ENCODE measurements around the gene PRSS12.

Gene PRSS12

GRCh38 chr4:118354913-118355312, 2.1 kb upstream of the PRSS12 start:
- FAIRE-seq: no peak

- no peak for FAIRE-seq
These were observed 779 bp upstream of the PRSS12 start for GRCh38 chr4:118353534-118354030.

- FAIRE-seq: peak; percentile 55
These were observed 664 bp downstream of the PRSS12 start for GRCh38 chr4:118351851-118352827.

GRCh38 chr4:118350961-118351360, 1.8 kb downstream of the PRSS12 start:
- peak; percentile 38 for FAIRE-seq

- no peak for FAIRE-seq
These were observed 3.9 kb downstream of the PRSS12 start for GRCh38 chr4:118348886-118349285.

GRCh38 chr4:118346495-118346894, 6.3 kb downstream of the PRSS12 start:
- no peak for FAIRE-seq

- FAIRE-seq: no peak
These were observed 7.0 kb downstream of the PRSS12 start for GRCh38 chr4:118345813-118346212.

- FAIRE-seq: no peak
These were observed 8.0 kb downstream of the PRSS12 start for GRCh38 chr4:118344801-118345200.

- no peak for FAIRE-seq
These were observed 9.3 kb downstream of the PRSS12 start for GRCh38 chr4:118343501-118343900.

- no peak for FAIRE-seq
These were observed 12.7 kb downstream of the PRSS12 start for GRCh38 chr4:118340109-118340508.

- no peak for FAIRE-seq
These were observed 13.6 kb downstream of the PRSS12 start for GRCh38 chr4:118338981-118339765.

GRCh38 chr4:118338518-118338917, 14.3 kb downstream of the PRSS12 start:
- FAIRE-seq: no peak

- no peak for FAIRE-seq
These were observed 14.8 kb downstream of the PRSS12 start for GRCh38 chr4:118337954-118338353.

GRCh38 chr4:118335774-118336173, 17.0 kb downstream of the PRSS12 start:
- FAIRE-seq: no peak

GRCh38 chr4:118335324-118335723, 17.5 kb downstream of the PRSS12 start:
- FAIRE-seq: no peak

GRCh38 chr4:118331352-118331751, 21.5 kb downstream of the PRSS12 start:
- no peak for FAIRE-seq

- no peak for FAIRE-seq
These were observed 23.0 kb downstream of the PRSS12 start for GRCh38 chr4:118329849-118330248.

- no peak for FAIRE-seq
These were observed 25.1 kb downstream of the PRSS12 start for GRCh38 chr4:118327554-118328241.

GRCh38 chr4:118326585-118326984, 26.2 kb downstream of the PRSS12 start:
- no peak for FAIRE-seq

- FAIRE-seq: no peak
These were observed 27.4 kb downstream of the PRSS12 start for GRCh38 chr4:118325431-118325830.

GRCh38 chr4:118322831-118323502, 29.8 kb downstream of the PRSS12 start:
- FAIRE-seq: no peak

- FAIRE-seq: no peak
These were observed 33.9 kb downstream of the PRSS12 start for GRCh38 chr4:118318931-118319330.

Data from islet of Langerhans (tissue), 1 donor.